SKM-1 (cell line): ENCODE results near the gene HSBP1L1.
"Not testable (repeated sequence)": the region's sequence is repeated elsewhere in the genome, so short reads cannot be mapped to it uniquely, and the experiment has no call there.

ENCODE experiments used
- DNase-seq: peaks from one replicate; lab custom pipeline; 2025; ENCODE audit not compliant: unreplicated experiment; lab: John Stamatoyannopoulos, UW

Gene HSBP1L1

GRCh38 chr18:79960161-79960801 lies 4.2 kb upstream of the HSBP1L1 start:
- DNase-seq = not testable (repeated sequence)

- no peak for DNase-seq
Observed at GRCh38 chr18:79960921-79961526, 3.4 kb upstream of the HSBP1L1 start.

- DNase-seq = no peak
Observed at GRCh38 chr18:79961527-79962291, 2.7 kb upstream of the HSBP1L1 start.

- DNase-seq = no peak
Observed at GRCh38 chr18:79962311-79962710, 2.1 kb upstream of the HSBP1L1 start.

- no peak for DNase-seq
Observed at GRCh38 chr18:79962835-79963657, 1.4 kb upstream of the HSBP1L1 start.

GRCh38 chr18:79963658-79964329 lies 649 bp upstream of the HSBP1L1 start:
- no peak for DNase-seq

- DNase-seq = no peak
Observed at GRCh38 chr18:79965119-79965902, 868 bp downstream of the HSBP1L1 start.

GRCh38 chr18:79970419-79971133 lies 6.1 kb downstream of the HSBP1L1 start:
- no peak for DNase-seq

- DNase-seq = no peak
Observed at GRCh38 chr18:79971211-79971952, 6.9 kb downstream of the HSBP1L1 start.

GRCh38 chr18:79971986-79972385 lies 7.5 kb downstream of the HSBP1L1 start:
- DNase-seq = no peak

- no peak for DNase-seq
Observed at GRCh38 chr18:79972720-79973119, 8.3 kb downstream of the HSBP1L1 start.

- DNase-seq = no peak
Observed at GRCh38 chr18:79973517-79973916, 9.1 kb downstream of the HSBP1L1 start.

GRCh38 chr18:79974025-79974654 lies 9.7 kb downstream of the HSBP1L1 start:
- no peak for DNase-seq

- no peak for DNase-seq
Observed at GRCh38 chr18:79975043-79975442, 10.6 kb downstream of the HSBP1L1 start.

- no peak for DNase-seq
Observed at GRCh38 chr18:79975985-79976680, 11.7 kb downstream of the HSBP1L1 start.

- no peak for DNase-seq
Observed at GRCh38 chr18:79979843-79980242, 15.4 kb downstream of the HSBP1L1 start.

GRCh38 chr18:79980585-79980984 lies 16.1 kb downstream of the HSBP1L1 start:
- no peak for DNase-seq

- DNase-seq = no peak
Observed at GRCh38 chr18:79982736-79983135, 18.3 kb downstream of the HSBP1L1 start.
